Breast epithelium (tissue), 3 donors: ENCODE results near the gene MAPK14.

Source experiments
- CTCF ChIP-seq, 3 donors: fragments of 450-650 bp; IDR thresholded peaks; one replicate each; pipeline ENCODE4 v1.5.1; 2016 to 2017; ENCODE audit warnings: antibody characterized with exemption in 3 of 3, mild to moderate bottlenecking in 3 of 3, moderate library complexity in 3 of 3
- POLR2A ChIP-seq: fragments of 450-650 bp; IDR thresholded peaks from one replicate; pipeline ENCODE4 v1.6.1; 2016; ENCODE audit warnings: antibody characterized with exemption, mild to moderate bottlenecking, moderate library complexity
- POLR2AphosphoS5 ChIP-seq, 3 donors: sonication (generic); formaldehyde crosslinking; IDR thresholded peaks; one replicate each; pipeline ENCODE4 v1.6.1; 2017; ENCODE audit warnings: antibody characterized with exemption in 3 of 3

- no peak for TF ChIP-seq CTCF (IDR thresholded peaks at IDR 0.05)
- TF ChIP-seq POLR2A: no peak
- TF ChIP-seq POLR2AphosphoS5 (IDR thresholded peaks at IDR 0.05): no peak
Observed at GRCh38 chr6:36102853-36103252, 75.2 kb downstream of the MAPK14 start.
